ENCODE data around the gene ARL3. TPM values are rescaled to one million over a fixed set of nuclear protein-coding genes. Genes with fewer than 3 reads are reported as not detected.

Gene ARL3
- total and polyA plus RNA-seq, 2 experiments from 2014 or later: 8.5 to 22.6 TPM

GRCh38 chr10:102759497-102760210 is 45.5 kb upstream of the ARL3 start:
- H3K27me3 Mint-ChIP-seq (ENCODE audit: insufficient read depth, low read depth, poor library complexity): peaks cover 6% of the 10 kb centered on the region
- no peak overlapping the region for H3K27ac Mint-ChIP-seq
- Histone ChIP-seq H3F3A (replicated peaks; ENCODE audit: low read depth) (0 out of 2 replicates have a peak, but pooled peaks cover 3% of the 10 kb centered on the region), H3K27me3 (ENCODE audit: insufficient read depth) (no peaks in the 10 kb centered on the region), H3K9me2 (ENCODE audit: insufficient read depth) (no peaks in the 10 kb centered on the region), H3K4me2 (no peak overlapping the region), H3K79me2 (replicated peaks; ENCODE audit: insufficient read depth) (peaks cover 12% of the 10 kb centered on the region), H3K36me3 (ENCODE audit: insufficient read depth) (no peaks in the 10 kb centered on the region), H3K4me3 (no peak overlapping the region), H4K20me1 (replicated peaks; ENCODE audit: insufficient read depth) (no peaks in the 10 kb centered on the region; the same call in none of the 2 replicates), H2AFZ (no peak overlapping the region), H3K4me1 (ENCODE audit: insufficient read depth) (no peaks in the 10 kb centered on the region; the same call in 1 of the 2 replicates), H3K27ac (ENCODE audit: low read depth) (no peak overlapping the region)
- no peak overlapping the region for H3K4me3 Mint-ChIP-seq
- no peaks in the 10 kb centered on the region for H3K9me3 Mint-ChIP-seq
- TF ChIP-seq, protein P1, sequence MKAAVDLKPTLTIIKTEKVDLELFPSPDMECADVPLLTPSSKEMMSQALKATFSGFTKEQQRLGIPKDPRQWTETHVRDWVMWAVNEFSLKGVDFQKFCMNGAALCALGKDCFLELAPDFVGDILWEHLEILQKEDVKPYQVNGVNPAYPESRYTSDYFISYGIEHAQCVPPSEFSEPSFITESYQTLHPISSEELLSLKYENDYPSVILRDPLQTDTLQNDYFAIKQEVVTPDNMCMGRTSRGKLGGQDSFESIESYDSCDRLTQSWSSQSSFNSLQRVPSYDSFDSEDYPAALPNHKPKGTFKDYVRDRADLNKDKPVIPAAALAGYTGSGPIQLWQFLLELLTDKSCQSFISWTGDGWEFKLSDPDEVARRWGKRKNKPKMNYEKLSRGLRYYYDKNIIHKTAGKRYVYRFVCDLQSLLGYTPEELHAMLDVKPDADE (IDR thresholded peaks at IDR 0.05): no peak
- no peak for TF ChIP-seq EZH2 (IDR thresholded peaks at IDR 0.05; ENCODE audit: low read depth, unreplicated experiment)
- TF ChIP-seq JUNB (IDR thresholded peaks at IDR 0.05; ENCODE audit: unreplicated experiment): no peak
- TF ChIP-seq EZH2phosphoT487 (IDR thresholded peaks at IDR 0.05; ENCODE audit: unreplicated experiment): no peak
- TF ChIP-seq ZNF331 (CRISPR knock-in tag; IDR thresholded peaks at IDR 0.05; ENCODE audit: low read depth): no peak
- TF ChIP-seq STAT1 (IDR thresholded peaks at IDR 0.05; ENCODE audit: unreplicated experiment): no peak
- TF ChIP-seq NANOG (IDR thresholded peaks at IDR 0.05; ENCODE audit: borderline replicate concordance): no peak
- no peak for TF ChIP-seq ZNF462 (CRISPR knock-in tag; IDR thresholded peaks at IDR 0.05)
- no peak for TF ChIP-seq ZNF114 (CRISPR knock-in tag; IDR thresholded peaks at IDR 0.05)
- TF ChIP-seq CREB1 (CRISPR knock-in tag; IDR thresholded peaks at IDR 0.05; ENCODE audit: low read depth): no peak
- no peak for TF ChIP-seq CTCF (conservative IDR thresholded peaks at IDR 0.05; ENCODE audit: low read depth in 2 of 2)
- TF ChIP-seq REST (IDR thresholded peaks at IDR 0.05; ENCODE audit: unreplicated experiment): no peak
- no peak for TF ChIP-seq POLR2AphosphoS5 (IDR thresholded peaks at IDR 0.05; ENCODE audit: low read depth)
- peaks cover 5% of the 10 kb centered on the region; the same call in 2 of the 3 replicates for H3K4me1 Mint-ChIP-seq
- no peaks in the 10 kb centered on the region for H3K36me3 Mint-ChIP-seq (ENCODE audit: low read depth)
- ATAC-seq (no peak), DNase-seq (ENCODE audit: low spot score) (no peak)
